CD14-positive monocyte (primary cell): Measurements from ENCODE around the gene DNAJC3. TPM values are rescaled to one million over a fixed set of nuclear protein-coding genes. Genes with fewer than 3 reads are reported as not detected.
A peak's percentile ranks its signal among the peaks of the same experiment; 100 is the strongest.
"Not testable (repeated sequence)": the region's sequence is repeated elsewhere in the genome, so short reads cannot be mapped to it uniquely, and the experiment has no call there.

Source experiments
- DNase-seq, 3 donors: peaks; one replicate each; pipeline ENCODE4 v3.0.0-alpha.2; 2011 to 2022
- H2AFZ ChIP-seq: 2 replicates; pipeline ENCODE4 v1.6.0; 2012; ENCODE audit warnings: mild to moderate bottlenecking, low read depth, low read length, inconsistent platforms; ENCODE audit not compliant: insufficient read depth, poor library complexity, severe bottlenecking
- H3K27ac ChIP-seq, 2 donors: 1 replicate in 1 of 2; 2 replicates in 1 of 2; pipeline ENCODE4 v1.5.1; 2012 to 2013; ENCODE audit warnings: low read length in 2 of 2, control low read depth in 1 of 2, inconsistent platforms in 1 of 2, low read depth in 1 of 2, mild to moderate bottlenecking in 1 of 2
- H3K27me3 ChIP-seq, 2 donors: one replicate each; pipeline versions ENCODE4 v1.6.0 to v1.6.1; 2011 to 2013; ENCODE audit warnings: low read length in 2 of 2; ENCODE audit not compliant: control insufficient read depth in 2 of 2, insufficient read depth in 2 of 2
- H3K36me3 ChIP-seq, 2 donors: replicated peaks in 1 of 2; 1 replicate in 1 of 2; 2 replicates in 1 of 2; pipeline versions ENCODE4 v1.5.1 to v1.6.1; 2012 to 2013; ENCODE audit warnings: low read length in 2 of 2, control low read depth in 1 of 2, inconsistent platforms in 1 of 2, mild to moderate bottlenecking in 1 of 2; ENCODE audit not compliant: insufficient read depth in 2 of 2, control insufficient read depth in 1 of 2
- H3K4me1 ChIP-seq, 2 donors: 1 replicate in 1 of 2; 2 replicates in 1 of 2; pipeline versions ENCODE4 v1.5.1 to v1.6.1; 2012 to 2013; ENCODE audit warnings: low read length in 2 of 2, control low read depth in 1 of 2, inconsistent platforms in 1 of 2, mild to moderate bottlenecking in 1 of 2, moderate library complexity in 1 of 2; ENCODE audit not compliant: insufficient read depth in 2 of 2, control insufficient read depth in 1 of 2
- H3K4me2 ChIP-seq: replicated peaks from 2 replicates; pipeline ENCODE3; 2012; ENCODE audit warnings: low read length, moderate library complexity, mild to moderate bottlenecking; ENCODE audit not compliant: poor library complexity, severe bottlenecking; ENCODE audit errors: extremely low read depth
- H3K4me3 ChIP-seq, 3 experiments: fragments of 200-600 bp in 1 of 3; sonication (generic) in 1 of 3; replicated peaks in 1 of 3; 1 replicate in 2 of 3; 2 replicates in 1 of 3; pipeline ENCODE4 v1.5.1; 2011 to 2013; ENCODE audit warnings: low read length in 3 of 3, mild to moderate bottlenecking in 3 of 3, control low read depth in 2 of 3, low read depth in 2 of 3, inconsistent platforms in 1 of 3, moderate library complexity in 1 of 3
- H3K79me2 ChIP-seq: 2 replicates; pipeline ENCODE4 v1.6.0; 2012; ENCODE audit warnings: mild to moderate bottlenecking, control low read depth, inconsistent platforms, low read length, moderate library complexity; ENCODE audit not compliant: insufficient read depth
- H3K9ac ChIP-seq: 2 replicates; pipeline ENCODE4 v1.6.0; 2017; ENCODE audit warnings: low read length, mild to moderate bottlenecking; ENCODE audit not compliant: insufficient read depth, poor library complexity, severe bottlenecking
- H3K9me3 ChIP-seq, 2 donors: replicated peaks in 1 of 2; 1 replicate in 1 of 2; 2 replicates in 1 of 2; pipeline versions ENCODE4 v1.5.1 to v1.6.1; 2012 to 2013; ENCODE audit warnings: low read length in 2 of 2, control low read depth in 1 of 2; ENCODE audit not compliant: control insufficient read depth in 1 of 2, insufficient read depth in 1 of 2
- H4K20me1 ChIP-seq: 2 replicates; pipeline ENCODE4 v1.6.0; 2012; ENCODE audit warnings: mild to moderate bottlenecking, low read length, control low read depth, moderate library complexity; ENCODE audit not compliant: insufficient read depth
- H3K27ac Mint-ChIP-seq, 7 donors: one replicate each; pipeline ENCODE4 v1.8.0; 2020; ENCODE audit warnings: mild to moderate bottlenecking in 7 of 7, mixed read lengths in 7 of 7, moderate library complexity in 6 of 7, inconsistent platforms in 2 of 7
- H3K27me3 Mint-ChIP-seq, 3 donors: one replicate each; pipeline ENCODE4 v1.8.0; 2021 to 2022; ENCODE audit warnings: low read depth in 3 of 3, mild to moderate bottlenecking in 3 of 3, mixed read lengths in 3 of 3, moderate library complexity in 3 of 3, inconsistent platforms in 1 of 3
- H3K36me3 Mint-ChIP-seq, 2 donors: one replicate each; pipeline ENCODE4 v1.8.0; 2020; ENCODE audit warnings: mixed read lengths in 2 of 2, inconsistent platforms in 1 of 2, mild to moderate bottlenecking in 1 of 2
- H3K4me1 Mint-ChIP-seq: one replicate; pipeline ENCODE4 v1.8.0; 2020; ENCODE audit warnings: mild to moderate bottlenecking, mixed read lengths
- H3K4me3 Mint-ChIP-seq, 2 donors: one replicate each; pipeline ENCODE4 v1.8.0; 2020; ENCODE audit warnings: mild to moderate bottlenecking in 2 of 2, mixed read lengths in 2 of 2, moderate library complexity in 1 of 2
- H3K9me3 Mint-ChIP-seq, 7 donors: one replicate each; pipeline ENCODE4 v1.8.0; 2020 to 2022; ENCODE audit warnings: mixed read lengths in 7 of 7, mild to moderate bottlenecking in 6 of 7, moderate library complexity in 6 of 7, inconsistent platforms in 2 of 7
- WGBS: methylation state at CpG from one replicate; pipeline ENCODE4 v1.1.5; 2013; ENCODE audit warnings: missing lambda C conversion rate; ENCODE audit not compliant: insufficient coverage; 5-methylcytosine and 5-hydroxymethylcytosine counted together
- intact Hi-C, 2 donors: fragments of 100-400 bp; cut with micrococcal nuclease; formaldehyde crosslinking; loops; one replicate each; pipeline versions ENCODE4 v1.15.0 to v1.15.1; 2023
- polyA plus RNA-seq, 3 donors: library from polyadenylated mRNA; depleted of rRNA in 1 of 3; unstranded in 2 of 3; stranded (reverse) in 1 of 3; fragments of 300-500 nt in 2 of 3; fragments of >200 nt in 1 of 3; fragmentation: Illumina TruSeq in 2 of 3; gene quantifications; 1 replicate in 2 of 3; 2 replicates in 1 of 3; pipeline ENCODE4 v1.2.3, GENCODE V29; 2012 to 2021
- TF ChIP-seq, protein P1 (sequence below): fragments of 200-600 bp; IDR thresholded peaks from one replicate; pipeline ENCODE4 v1.8.0; 2022; ENCODE audit warnings: antibody characterized with exemption, mild to moderate bottlenecking

The DNAJC3 gene
- polyA plus RNA-seq, 3 donors = 11.1 to 27.6 (median 22.3) TPM

DNA sequence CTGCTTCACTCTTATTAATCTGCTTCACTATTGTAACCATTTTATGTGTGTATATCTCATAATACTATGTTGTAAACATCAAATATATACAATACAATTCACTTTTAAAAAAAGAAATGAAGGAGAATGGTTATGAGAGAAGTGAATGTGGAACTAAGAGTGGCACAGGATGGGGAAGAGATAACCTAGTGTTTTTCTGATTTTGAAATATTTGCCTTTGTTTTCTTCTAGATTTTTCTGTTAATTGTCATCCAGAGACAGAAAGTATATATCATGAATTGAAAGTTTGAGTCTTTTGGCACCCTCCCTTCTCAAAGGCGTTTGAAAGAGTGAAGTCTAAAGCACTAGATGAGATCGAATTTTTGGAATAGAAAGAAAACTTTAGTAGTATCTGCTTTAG is 2.8 kb downstream of the DNAJC3 start:
- no peak overlapping the region for H2AFZ ChIP-seq
- no peaks in the 10 kb centered on the region for H3K36me3 ChIP-seq
- peaks cover 73% of the 10 kb centered on the region for H4K20me1 ChIP-seq
- H3K4me2 ChIP-seq = peak overlapping the region; percentile 74
- Mint-ChIP-seq H3K9me3 (peaks cover 0 to 3% (median 0%) of the 10 kb centered on the region in 7 donors), H3K4me3 (peak overlapping the region in 1 of 2 donors; percentile 80), H3K36me3 (peaks cover 5 to 12% of the 10 kb centered on the region in 2 donors), H3K4me1 (peaks cover 76% of the 10 kb centered on the region), H3K27ac (peak overlapping the region; percentile 81 to 91 (median 86)), H3K27me3 (no peaks in the 10 kb centered on the region)
- intact Hi-C loops = loop anchor here (5.0 to 10.0 kb wide), 4 partner anchors 33 to 1753 kb away; partner anchors contain the start of gene RAP2A (in 1 of the 2)
- H3K4me3 ChIP-seq = peak overlapping the region in 1 of 3 experiments; percentile 95
- peak overlapping the region in 1 of 2 donors; percentile 50 for H3K27ac ChIP-seq
- peaks cover 55 to 60% of the 10 kb centered on the region in 2 donors for H3K4me1 ChIP-seq
- no CpG with 5 or more reads among the region's 2 CpGs for WGBS
- peak in 1 of 3 donors; percentile 19 for DNase-seq
- H3K27me3 ChIP-seq = no peaks in the 10 kb centered on the region
- no peaks in the 10 kb centered on the region for H3K9me3 ChIP-seq
- TF ChIP-seq, protein P1, sequence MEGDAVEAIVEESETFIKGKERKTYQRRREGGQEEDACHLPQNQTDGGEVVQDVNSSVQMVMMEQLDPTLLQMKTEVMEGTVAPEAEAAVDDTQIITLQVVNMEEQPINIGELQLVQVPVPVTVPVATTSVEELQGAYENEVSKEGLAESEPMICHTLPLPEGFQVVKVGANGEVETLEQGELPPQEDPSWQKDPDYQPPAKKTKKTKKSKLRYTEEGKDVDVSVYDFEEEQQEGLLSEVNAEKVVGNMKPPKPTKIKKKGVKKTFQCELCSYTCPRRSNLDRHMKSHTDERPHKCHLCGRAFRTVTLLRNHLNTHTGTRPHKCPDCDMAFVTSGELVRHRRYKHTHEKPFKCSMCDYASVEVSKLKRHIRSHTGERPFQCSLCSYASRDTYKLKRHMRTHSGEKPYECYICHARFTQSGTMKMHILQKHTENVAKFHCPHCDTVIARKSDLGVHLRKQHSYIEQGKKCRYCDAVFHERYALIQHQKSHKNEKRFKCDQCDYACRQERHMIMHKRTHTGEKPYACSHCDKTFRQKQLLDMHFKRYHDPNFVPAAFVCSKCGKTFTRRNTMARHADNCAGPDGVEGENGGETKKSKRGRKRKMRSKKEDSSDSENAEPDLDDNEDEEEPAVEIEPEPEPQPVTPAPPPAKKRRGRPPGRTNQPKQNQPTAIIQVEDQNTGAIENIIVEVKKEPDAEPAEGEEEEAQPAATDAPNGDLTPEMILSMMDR = no peak
- H3K79me2 ChIP-seq = peaks cover 86% of the 10 kb centered on the region
- peak overlapping the region; percentile 9 for H3K9ac ChIP-seq

GRCh38 chr13:95684418-95684817 is 7.5 kb downstream of the DNAJC3 start:
- no peak overlapping the region for H3K4me3 ChIP-seq
- Mint-ChIP-seq H3K4me3 (peak overlapping the region in 1 of 2 donors; percentile 5), H3K27ac (peak overlapping the region in 6 of 7 donors; percentile 40 to 91 (median 78)), H3K36me3 (peaks cover 12 to 31% of the 10 kb centered on the region in 2 donors), H3K27me3 (peaks cover 0 to 1% (median 0%) of the 10 kb centered on the region in 3 donors), H3K4me1 (peaks cover 84% of the 10 kb centered on the region), H3K9me3 (peaks cover 11 to 27% (median 16%) of the 10 kb centered on the region in 7 donors)
- no peak overlapping the region for H3K9ac ChIP-seq
- no peaks in the 10 kb centered on the region for H3K36me3 ChIP-seq
- H3K79me2 ChIP-seq = peaks cover 100% of the 10 kb centered on the region
- DNase-seq = no peak
- H3K27ac ChIP-seq = peak overlapping the region in 1 of 2 donors; percentile 66
- no peak overlapping the region for H2AFZ ChIP-seq
- no peaks in the 10 kb centered on the region for H3K27me3 ChIP-seq
- H3K4me2 ChIP-seq = no peak overlapping the region
- peaks cover 4 to 6% of the 10 kb centered on the region in 2 donors for H3K9me3 ChIP-seq
- H3K4me1 ChIP-seq = peaks cover 34 to 38% of the 10 kb centered on the region in 2 donors
- H4K20me1 ChIP-seq = peaks cover 99% of the 10 kb centered on the region
- TF ChIP-seq, protein P1 = no peak
- WGBS = 95% methylated on average over 2 of the region's 2 CpGs
- intact Hi-C loops = loop anchor here in 1 of 2 donors (10.0 kb wide), 1 partner anchor 80 kb away; no protein-coding TSS in a partner anchor

DNA sequence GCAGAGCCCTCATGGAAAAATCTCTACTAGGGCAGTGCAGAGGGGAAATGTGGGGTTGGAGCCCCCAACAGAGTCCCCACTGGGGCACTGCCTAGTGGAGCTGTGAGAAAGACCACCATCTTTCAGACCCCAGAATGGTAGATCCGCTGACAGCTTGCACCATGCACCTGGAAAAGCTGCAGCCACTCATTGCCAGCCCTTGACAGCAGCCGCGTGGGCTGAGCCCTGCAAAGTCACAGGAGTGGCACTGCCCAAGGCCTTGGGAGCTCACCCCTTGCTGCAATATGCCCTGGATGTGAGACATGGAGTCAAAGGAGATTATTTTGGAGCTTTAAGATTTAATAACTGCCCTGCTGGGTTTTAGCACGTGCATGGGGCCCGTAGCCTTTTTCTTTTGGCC is 8.0 kb downstream of the DNAJC3 start:
- H3K36me3 Mint-ChIP-seq = peaks cover 16 to 35% of the 10 kb centered on the region in 2 donors
- peaks cover 100% of the 10 kb centered on the region for H4K20me1 ChIP-seq
- H3K9me3 Mint-ChIP-seq = peaks cover 15 to 31% (median 18%) of the 10 kb centered on the region in 7 donors

More for the DNA sequence above, 8.0 kb downstream of the DNAJC3 start:
- not testable (repeated sequence) for H3K4me3 ChIP-seq, H3K36me3 ChIP-seq, H3K9me3 ChIP-seq, DNase-seq, H3K4me3 Mint-ChIP-seq, H2AFZ ChIP-seq, H3K27ac Mint-ChIP-seq, H3K9ac ChIP-seq, H3K27me3 ChIP-seq, H3K27me3 Mint-ChIP-seq, H3K4me2 ChIP-seq
- H3K79me2 ChIP-seq = peaks cover 100% of the 10 kb centered on the region
- WGBS = 100% methylated on average over 3 of the region's 5 CpGs
- peaks cover 29 to 32% of the 10 kb centered on the region in 2 donors for H3K4me1 ChIP-seq
- H3K4me1 Mint-ChIP-seq = peaks cover 80% of the 10 kb centered on the region
- intact Hi-C loops = loop anchor here in 1 of 2 donors (10.0 kb wide), 1 partner anchor 80 kb away; no protein-coding TSS in a partner anchor
- H3K27ac ChIP-seq = peak overlapping the region in 1 of 2 donors; percentile 66
